OCI-LY7 (cell line): ENCODE measurements around the gene HRH1. TPM values are rescaled to one million over a fixed set of nuclear protein-coding genes. Genes with fewer than 3 reads are reported as not detected.

Experiments
- BruUV-seq: library from RNA; stranded (reverse); fragments of 400-500 nt; replicated peaks from 2 replicates; lab custom pipeline; 2021; lab: Mats Ljungman, UMichigan
- CTCF ChIA-PET: fragments of 300-600 bp; sonication (Branson Sonifier 250); formaldehyde crosslinking; loops from one replicate; lab custom pipeline; 2022; ENCODE audit warnings: antibody characterized with exemption; ENCODE audit not compliant: unreplicated experiment; lab: Charles Lee
- POLR2A ChIA-PET: fragments of 300-600 bp; sonication (Branson Sonifier 250); formaldehyde crosslinking; loops from one replicate; lab custom pipeline; 2022; ENCODE audit warnings: antibody characterized with exemption; lab: Charles Lee
- DNase-seq: peaks from one replicate; pipeline ENCODE4 v3.0.0-alpha.2; 2015; ENCODE audit warnings: low spot score
- H2AFZ ChIP-seq: fragments of 200-600 bp; sonication (generic), shearing (Covaris generic); 2 replicates; pipeline ENCODE4 v1.6.1; 2014; ENCODE audit warnings: mild to moderate bottlenecking, antibody characterized with exemption, low read length, moderate library complexity
- H3K27ac ChIP-seq: fragments of 200-600 bp; sonication (generic); 2 replicates; pipeline ENCODE4 v1.5.1; 2014; ENCODE audit warnings: mixed run types, low read depth, mild to moderate bottlenecking, moderate library complexity, low read length, inconsistent platforms; ENCODE audit not compliant: poor library complexity, severe bottlenecking
- H3K36me3 ChIP-seq: fragments of 200-600 bp; sonication (generic); 2 replicates; pipeline ENCODE4 v1.6.1; 2014; ENCODE audit warnings: mild to moderate bottlenecking, antibody characterized with exemption, low read length, moderate library complexity, mixed read lengths; ENCODE audit not compliant: insufficient read depth
- H3K4me1 ChIP-seq: fragments of 200-600 bp; sonication (generic); 2 replicates; pipeline ENCODE4 v1.5.1; 2014; ENCODE audit warnings: mild to moderate bottlenecking, low read length; ENCODE audit not compliant: insufficient read depth, poor library complexity, severe bottlenecking
- H3K4me2 ChIP-seq: fragments of 200-600 bp; sonication (generic); 2 replicates; pipeline ENCODE4 v1.6.1; 2014; ENCODE audit warnings: mild to moderate bottlenecking, low read length
- H3K4me3 ChIP-seq: fragments of 200-600 bp; sonication (generic); 2 replicates; pipeline ENCODE4 v1.5.1; 2014; ENCODE audit warnings: mild to moderate bottlenecking, low read depth, low read length; ENCODE audit not compliant: poor library complexity, severe bottlenecking
- H3K79me2 ChIP-seq: fragments of 200-600 bp; sonication (generic); 2 replicates; pipeline ENCODE4 v1.6.1; 2016; ENCODE audit warnings: low read depth, mild to moderate bottlenecking, low read length, moderate library complexity, mixed read lengths; ENCODE audit not compliant: insufficient read depth
- H3K9me2 ChIP-seq: fragments of 200-600 bp; sonication (generic); 2 replicates; pipeline ENCODE4 v1.6.1; 2016; ENCODE audit warnings: mild to moderate bottlenecking, low read length, mixed read lengths; ENCODE audit not compliant: insufficient read depth
- H3K9me3 ChIP-seq: fragments of 200-600 bp; sonication (generic); 2 replicates; pipeline ENCODE4 v1.6.1; 2014; ENCODE audit warnings: mild to moderate bottlenecking, mixed run types, low read length, mixed read lengths
- H4K20me1 ChIP-seq: fragments of 200-600 bp; sonication (generic); 2 replicates; pipeline ENCODE4 v1.6.1; 2014; ENCODE audit warnings: mild to moderate bottlenecking, antibody characterized with exemption, low read length, moderate library complexity, mixed read lengths; ENCODE audit not compliant: insufficient read depth
- EZH2phosphoT487 ChIP-seq: fragments of 200-600 bp; sonication (generic); IDR thresholded peaks from 2 replicates; pipeline ENCODE4 v1.6.1; 2018; ENCODE audit warnings: low read depth, borderline replicate concordance, mild to moderate bottlenecking, mixed run types, antibody characterized with exemption, low read length, moderate library complexity, mixed read lengths
- intact Hi-C: fragments of 100-400 bp; cut with micrococcal nuclease; formaldehyde crosslinking; loops from one replicate; pipeline ENCODE4 v1.10.0; 2022; ENCODE audit not compliant: unreplicated experiment
- total RNA-seq, 2 experiments: library from RNA; depleted of rRNA in 1 of 2; stranded (reverse); fragments of >200 nt in 1 of 2; shearing (Covaris generic) in 1 of 2; gene quantifications; 2 replicates each; pipeline ENCODE4 v1.2.3, GENCODE V29; 2014 to 2022
- TF ChIP-seq, protein P1 (sequence below): fragments of 200-600 bp; sonication (generic); conservative IDR thresholded peaks from 2 replicates; pipeline ENCODE4 v1.5.1; 2014; ENCODE audit warnings: mild to moderate bottlenecking, antibody characterized with exemption, low read length, moderate library complexity, mixed read lengths

The HRH1 gene
- total RNA-seq, 2 experiments from 2014 or later: not detected

DNA sequence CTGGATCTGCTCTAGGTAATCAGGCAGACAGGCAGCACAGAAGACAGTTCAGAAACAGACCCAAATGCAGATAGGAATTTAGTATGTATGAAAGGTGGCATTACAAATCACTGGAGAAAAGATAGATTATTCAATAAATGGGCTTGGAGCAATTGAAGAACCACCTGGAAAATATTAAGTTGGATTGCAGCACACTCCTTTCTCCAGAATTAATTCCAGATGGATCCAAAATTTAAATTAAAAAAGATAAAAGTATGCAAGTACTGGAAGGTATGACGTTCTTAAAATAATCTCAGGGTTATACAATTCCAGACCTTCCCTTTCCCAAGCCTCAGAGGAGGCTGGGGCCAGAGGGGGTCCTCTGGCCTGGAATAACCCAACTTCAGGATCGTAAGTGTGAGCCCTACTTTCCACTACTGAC lies 32.5 kb downstream of the HRH1 start:
- Histone ChIP-seq H3K4me2 (no peak overlapping the region), H2AFZ (no peak overlapping the region), H3K4me3 (no peak overlapping the region), H4K20me1 (no peaks in the 10 kb centered on the region), H3K9me3 (no peaks in the 10 kb centered on the region), H3K79me2 (no peaks in the 10 kb centered on the region), H3K9me2 (no peaks in the 10 kb centered on the region), H3K4me1 (no peaks in the 10 kb centered on the region), H3K36me3 (no peaks in the 10 kb centered on the region), H3K27ac (no peak overlapping the region)
- POLR2A ChIA-PET: interaction anchor here (0.6 kb wide), 1 partner anchor 272 kb away, joined by 3 read pairs; no protein-coding TSS in a partner anchor
- intact Hi-C loops: no loop called here
- no peak for DNase-seq
- CTCF ChIA-PET: no interaction called here
- TF ChIP-seq, protein P1, sequence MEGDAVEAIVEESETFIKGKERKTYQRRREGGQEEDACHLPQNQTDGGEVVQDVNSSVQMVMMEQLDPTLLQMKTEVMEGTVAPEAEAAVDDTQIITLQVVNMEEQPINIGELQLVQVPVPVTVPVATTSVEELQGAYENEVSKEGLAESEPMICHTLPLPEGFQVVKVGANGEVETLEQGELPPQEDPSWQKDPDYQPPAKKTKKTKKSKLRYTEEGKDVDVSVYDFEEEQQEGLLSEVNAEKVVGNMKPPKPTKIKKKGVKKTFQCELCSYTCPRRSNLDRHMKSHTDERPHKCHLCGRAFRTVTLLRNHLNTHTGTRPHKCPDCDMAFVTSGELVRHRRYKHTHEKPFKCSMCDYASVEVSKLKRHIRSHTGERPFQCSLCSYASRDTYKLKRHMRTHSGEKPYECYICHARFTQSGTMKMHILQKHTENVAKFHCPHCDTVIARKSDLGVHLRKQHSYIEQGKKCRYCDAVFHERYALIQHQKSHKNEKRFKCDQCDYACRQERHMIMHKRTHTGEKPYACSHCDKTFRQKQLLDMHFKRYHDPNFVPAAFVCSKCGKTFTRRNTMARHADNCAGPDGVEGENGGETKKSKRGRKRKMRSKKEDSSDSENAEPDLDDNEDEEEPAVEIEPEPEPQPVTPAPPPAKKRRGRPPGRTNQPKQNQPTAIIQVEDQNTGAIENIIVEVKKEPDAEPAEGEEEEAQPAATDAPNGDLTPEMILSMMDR: no peak
- no peak for TF ChIP-seq EZH2phosphoT487
- no TSS peak for BruUV-seq

DNA sequence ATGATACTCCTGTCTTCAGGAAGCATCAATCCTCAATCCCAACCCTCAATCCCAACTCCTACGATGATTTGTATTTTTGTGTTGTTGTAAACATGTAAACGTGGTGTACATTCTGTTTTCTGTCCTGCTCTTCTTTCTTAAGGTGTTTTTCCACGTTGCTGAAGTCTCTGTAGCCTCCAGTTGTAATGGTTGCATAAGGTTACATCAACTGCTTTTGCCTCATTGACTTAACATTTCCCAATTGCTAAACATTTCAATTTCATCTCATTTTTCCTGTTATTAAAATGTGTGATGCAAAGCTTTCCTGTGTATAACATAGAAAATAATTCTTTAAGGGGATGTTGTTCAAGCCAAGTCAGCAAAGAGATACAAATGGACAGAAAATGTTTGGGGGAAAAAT lies 33.4 kb downstream of the HRH1 start:
- no peak overlapping the region for H3K27ac ChIP-seq
- CTCF ChIA-PET: no interaction called here
- no peak overlapping the region for H3K4me2 ChIP-seq
- H3K36me3 ChIP-seq: no peaks in the 10 kb centered on the region
- H3K4me1 ChIP-seq: no peaks in the 10 kb centered on the region
- no peaks in the 10 kb centered on the region for H3K9me2 ChIP-seq
- DNase-seq: no peak
- BruUV-seq: no TSS peak
- no peaks in the 10 kb centered on the region for H3K79me2 ChIP-seq
- intact Hi-C loops: no loop called here
- POLR2A ChIA-PET: interaction anchor here (0.6 kb wide), 1 partner anchor 11 kb away, joined by 3 read pairs; no protein-coding TSS in a partner anchor
- H3K9me3 ChIP-seq: no peaks in the 10 kb centered on the region
- TF ChIP-seq, protein P1: no peak
- TF ChIP-seq EZH2phosphoT487: no peak
- H3K4me3 ChIP-seq: no peak overlapping the region
- H2AFZ ChIP-seq: no peak overlapping the region
- no peaks in the 10 kb centered on the region for H4K20me1 ChIP-seq

DNA sequence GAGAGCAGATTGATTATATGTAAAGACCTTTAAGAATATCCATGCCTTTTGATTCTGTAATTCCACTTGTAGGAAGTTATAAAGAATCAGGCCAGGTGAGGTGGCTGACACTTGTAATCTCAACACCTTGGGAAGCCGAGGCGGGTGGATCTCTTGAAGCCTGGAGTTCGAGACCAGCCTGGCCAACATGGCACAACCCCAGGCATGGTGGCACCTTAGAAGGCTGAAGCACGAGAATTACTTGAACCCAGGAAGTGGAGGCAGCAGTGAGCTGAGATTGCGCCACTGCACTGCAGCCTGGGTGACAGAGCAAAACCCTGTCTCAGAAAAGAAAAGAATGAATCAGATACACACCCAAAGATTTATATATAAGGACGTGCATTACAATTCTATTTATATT lies 33.9 kb downstream of the HRH1 start:
- POLR2A ChIA-PET: interaction anchor here (0.6 kb wide), 1 partner anchor 10 kb away, joined by 3 read pairs; no protein-coding TSS in a partner anchor
- intact Hi-C loops: no loop called here
- CTCF ChIA-PET: no interaction called here
- Histone ChIP-seq H3K4me2 (no peak overlapping the region), H3K4me3 (no peak overlapping the region), H4K20me1 (no peaks in the 10 kb centered on the region), H3K79me2 (no peaks in the 10 kb centered on the region), H3K9me3 (no peaks in the 10 kb centered on the region), H3K9me2 (no peaks in the 10 kb centered on the region), H3K27ac (no peak overlapping the region), H2AFZ (no peak overlapping the region), H3K4me1 (no peaks in the 10 kb centered on the region), H3K36me3 (no peaks in the 10 kb centered on the region)
- no peak for DNase-seq
- no peak for TF ChIP-seq EZH2phosphoT487
- TF ChIP-seq, protein P1: no peak
- no TSS peak for BruUV-seq
